ENCODE measurements around the gene CNTN1. TPM values are rescaled to one million over a fixed set of nuclear protein-coding genes. Genes with fewer than 3 reads are reported as not detected.

Gene CNTN1
- total RNA-seq, 2 donors from 2014 or later = not detected

- no peaks in the 10 kb centered on the region for H3K9me3 ChIP-seq (ENCODE audit: control insufficient read depth, low read length, poor library complexity, severe bottlenecking)
- Mint-ChIP-seq H3K4me1 (peaks cover 2% of the 10 kb centered on the region), H3K4me3 (no peak overlapping the region), H3K27me3 (no peaks in the 10 kb centered on the region), H3K36me3 (ENCODE audit: low read depth) (no peaks in the 10 kb centered on the region), H3K27ac (no peak overlapping the region)
- ATAC-seq (no peak), DNase-seq (no peak)
These were observed 428.0 kb downstream of the CNTN1 start for GRCh38 chr12:41120211-41120610.

GRCh38 chr12:41121374-41121773 lies 429.1 kb downstream of the CNTN1 start:
- Mint-ChIP-seq H3K27ac (no peak overlapping the region), H3K4me1 (peaks cover 2% of the 10 kb centered on the region), H3K36me3 (ENCODE audit: low read depth) (no peaks in the 10 kb centered on the region), H3K4me3 (no peak overlapping the region), H3K27me3 (no peaks in the 10 kb centered on the region)
- ATAC-seq (no peak), DNase-seq (no peak)
- no peaks in the 10 kb centered on the region for H3K9me3 ChIP-seq (ENCODE audit: control insufficient read depth, low read length, poor library complexity, severe bottlenecking)
